Stromal cell of bone marrow (primary cell): ENCODE results near the gene ADAMTS12.

Experiments
- DNase-seq: peaks from one replicate; pipeline ENCODE4 v3.0.0-alpha.2; 2012; ENCODE audit warnings: low read depth

The ADAMTS12 gene

GRCh38 chr5:33806738-33807442 lies 84.9 kb downstream of the ADAMTS12 start:
- DNase-seq = peak; percentile 38

- no peak for DNase-seq
Observed at GRCh38 chr5:33801292-33801691, 90.5 kb downstream of the ADAMTS12 start.

GRCh38 chr5:33800241-33800950 lies 91.4 kb downstream of the ADAMTS12 start:
- no peak for DNase-seq

- no peak for DNase-seq
Observed at GRCh38 chr5:33795496-33795895, 96.3 kb downstream of the ADAMTS12 start.

GRCh38 chr5:33794550-33795181 lies 97.1 kb downstream of the ADAMTS12 start:
- DNase-seq = no peak

- no peak for DNase-seq
Observed at GRCh38 chr5:33793836-33794549, 97.8 kb downstream of the ADAMTS12 start.

GRCh38 chr5:33793276-33793675 lies 98.5 kb downstream of the ADAMTS12 start:
- no peak for DNase-seq

GRCh38 chr5:33792559-33792958 lies 99.2 kb downstream of the ADAMTS12 start:
- DNase-seq = no peak

GRCh38 chr5:33789567-33789957 lies 102.2 kb downstream of the ADAMTS12 start:
- no peak for DNase-seq

GRCh38 chr5:33788922-33789566 lies 102.7 kb downstream of the ADAMTS12 start:
- DNase-seq = peak; percentile 87

- no peak for DNase-seq
Observed at GRCh38 chr5:33785571-33785970, 106.2 kb downstream of the ADAMTS12 start.

- peak; percentile 65 for DNase-seq
Observed at GRCh38 chr5:33781286-33781685, 110.5 kb downstream of the ADAMTS12 start.

GRCh38 chr5:33776151-33776660 lies 115.6 kb downstream of the ADAMTS12 start:
- DNase-seq = no peak

- no peak for DNase-seq
Observed at GRCh38 chr5:33774341-33774740, 117.4 kb downstream of the ADAMTS12 start.

- no peak for DNase-seq
Observed at GRCh38 chr5:33772380-33772897, 119.4 kb downstream of the ADAMTS12 start.

- DNase-seq = no peak
Observed at GRCh38 chr5:33769968-33770367, 121.8 kb downstream of the ADAMTS12 start.

- DNase-seq = no peak
Observed at GRCh38 chr5:33769196-33769595, 122.6 kb downstream of the ADAMTS12 start.

- no peak for DNase-seq
Observed at GRCh38 chr5:33766023-33766422, 125.8 kb downstream of the ADAMTS12 start.

- no peak for DNase-seq
Observed at GRCh38 chr5:33764786-33765185, 127.0 kb downstream of the ADAMTS12 start.

GRCh38 chr5:33763435-33763834 lies 128.4 kb downstream of the ADAMTS12 start:
- DNase-seq = no peak

GRCh38 chr5:33762859-33763258 lies 128.9 kb downstream of the ADAMTS12 start:
- DNase-seq = no peak

- no peak for DNase-seq
Observed at GRCh38 chr5:33761139-33761538, 130.7 kb downstream of the ADAMTS12 start.
